ENCODE data around the gene LBX2. TPM values are rescaled to one million over a fixed set of nuclear protein-coding genes. Genes with fewer than 3 reads are reported as not detected.

LBX2 gene
- total and polyA plus RNA-seq, 9 of the 15 experiments (the other 6 are each of a cell fraction or from before 2014, with no cell fraction given), result 0.39 to 6.2 (median 1.8) TPM; not detected in 1

DNA sequence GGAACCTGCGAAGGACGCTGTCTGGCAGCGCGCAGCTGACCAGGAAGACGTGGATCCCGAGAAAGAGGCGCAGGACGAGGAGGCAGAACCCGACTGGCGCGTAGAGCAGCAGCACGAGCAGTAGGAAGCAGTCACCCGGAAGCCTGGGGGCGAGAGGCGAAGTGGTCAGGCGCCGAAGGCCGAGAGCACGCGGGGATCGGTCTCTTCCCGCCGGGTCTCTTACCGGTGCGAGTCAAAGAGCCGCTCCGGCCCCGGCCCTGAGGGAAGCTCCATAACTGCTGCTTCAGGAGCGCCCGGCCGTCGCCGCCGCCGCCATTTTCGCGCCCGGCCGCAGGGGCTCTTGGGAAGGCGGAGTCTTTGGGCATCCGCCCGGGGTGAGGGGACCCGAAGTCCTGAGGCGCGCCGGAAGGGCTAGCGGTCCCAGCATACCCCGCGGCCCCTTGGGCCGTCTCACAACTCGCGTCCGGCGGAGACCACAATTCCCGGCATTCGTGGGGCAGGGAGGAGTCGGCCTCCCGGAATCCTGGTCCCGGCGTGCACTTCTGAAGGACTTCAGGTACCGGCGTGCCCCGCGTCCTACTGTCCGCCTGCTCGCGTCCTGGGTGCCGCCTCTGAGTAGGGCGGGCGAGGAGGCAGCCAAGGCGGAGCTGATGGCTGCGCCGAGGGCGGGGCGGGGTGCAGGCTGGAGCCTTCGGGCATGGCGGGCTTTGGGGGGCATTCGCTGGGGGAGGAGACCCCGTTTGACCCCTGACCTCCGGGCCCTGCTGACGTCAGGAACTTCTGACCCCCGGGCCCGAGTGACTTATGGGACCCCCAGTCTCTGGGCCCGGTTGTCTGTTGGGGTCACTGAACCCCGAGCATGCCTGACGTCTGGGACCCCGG is 30.2 kb upstream of the LBX2 start, which contains the start of the genes AUP1 and HTRA2 (continued):
- TF ChIP-seq ZBTB26 (CRISPR knock-in tag; IDR thresholded peaks at IDR 0.05), result no peak
- TF ChIP-seq ZBTB17 (CRISPR knock-in tag; IDR thresholded peaks at IDR 0.05), result no peak
- no peak for TF ChIP-seq THAP7 (CRISPR knock-in tag; IDR thresholded peaks at IDR 0.05)
- no peak for TF ChIP-seq RBM34 (IDR thresholded peaks at IDR 0.05; ENCODE audit: borderline replicate concordance, insufficient read depth, low read length)
- no peak for TF ChIP-seq RBM15 (IDR thresholded peaks at IDR 0.05; ENCODE audit: insufficient read depth, low read length)
- no peak for TF ChIP-seq MTF1 (CRISPR knock-in tag; IDR thresholded peaks at IDR 0.05; ENCODE audit: borderline replicate concordance)
- peak; percentile 52; the same call in 1 of the 2 replicates for TF ChIP-seq ZKSCAN1 (IDR thresholded peaks at IDR 0.05; ENCODE audit: low read depth, low read length)
- TF ChIP-seq RBFOX2 (IDR thresholded peaks at IDR 0.05; ENCODE audit: low read depth, low read length), result peak; percentile 95
- no peak; the same call in 1 of the 2 replicates for TF ChIP-seq HSF4 (CRISPR knock-in tag; IDR thresholded peaks at IDR 0.05; ENCODE audit: borderline replicate concordance)
- no peak for TF ChIP-seq HIVEP1 (CRISPR knock-in tag; IDR thresholded peaks at IDR 0.05)
- no peak for TF ChIP-seq USF1 (CRISPR knock-in tag; IDR thresholded peaks at IDR 0.05)
- TF ChIP-seq PHF20 (IDR thresholded peaks at IDR 0.05; ENCODE audit: partially characterized antibody), result peak; percentile 87
- no peak for TF ChIP-seq RBM39 (optimal IDR thresholded peaks at IDR 0.05; ENCODE audit: low read depth, low read length)
- TF ChIP-seq, protein P1, sequence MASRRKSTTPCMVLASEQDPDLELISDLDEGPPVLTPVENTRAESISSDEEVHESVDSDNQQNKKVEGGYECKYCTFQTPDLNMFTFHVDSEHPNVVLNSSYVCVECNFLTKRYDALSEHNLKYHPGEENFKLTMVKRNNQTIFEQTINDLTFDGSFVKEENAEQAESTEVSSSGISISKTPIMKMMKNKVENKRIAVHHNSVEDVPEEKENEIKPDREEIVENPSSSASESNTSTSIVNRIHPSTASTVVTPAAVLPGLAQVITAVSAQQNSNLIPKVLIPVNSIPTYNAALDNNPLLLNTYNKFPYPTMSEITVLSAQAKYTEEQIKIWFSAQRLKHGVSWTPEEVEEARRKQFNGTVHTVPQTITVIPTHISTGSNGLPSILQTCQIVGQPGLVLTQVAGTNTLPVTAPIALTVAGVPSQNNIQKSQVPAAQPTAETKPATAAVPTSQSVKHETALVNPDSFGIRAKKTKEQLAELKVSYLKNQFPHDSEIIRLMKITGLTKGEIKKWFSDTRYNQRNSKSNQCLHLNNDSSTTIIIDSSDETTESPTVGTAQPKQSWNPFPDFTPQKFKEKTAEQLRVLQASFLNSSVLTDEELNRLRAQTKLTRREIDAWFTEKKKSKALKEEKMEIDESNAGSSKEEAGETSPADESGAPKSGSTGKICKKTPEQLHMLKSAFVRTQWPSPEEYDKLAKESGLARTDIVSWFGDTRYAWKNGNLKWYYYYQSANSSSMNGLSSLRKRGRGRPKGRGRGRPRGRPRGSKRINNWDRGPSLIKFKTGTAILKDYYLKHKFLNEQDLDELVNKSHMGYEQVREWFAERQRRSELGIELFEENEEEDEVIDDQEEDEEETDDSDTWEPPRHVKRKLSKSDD (conservative IDR thresholded peaks at IDR 0.05; ENCODE audit: low read length), result no peak
- no peak for TF ChIP-seq E2F4 (CRISPR knock-in tag; IDR thresholded peaks at IDR 0.05; ENCODE audit: low read depth)
- peak; percentile 49; the same call in 1 of the 2 replicates for TF ChIP-seq GTF2F1 (IDR thresholded peaks at IDR 0.05; ENCODE audit: low read depth, low read length)
- TF ChIP-seq ZNF134 (CRISPR knock-in tag; conservative IDR thresholded peaks at IDR 0.05), result no peak
- TF ChIP-seq ZNF551 (CRISPR knock-in tag; IDR thresholded peaks at IDR 0.05), result no peak
- TF ChIP-seq NCOA2 (IDR thresholded peaks at IDR 0.05; ENCODE audit: partially characterized antibody in 2 of 2), result no peak
- TF ChIP-seq CTBP1 (IDR thresholded peaks at IDR 0.05; ENCODE audit: borderline replicate concordance), result peak; percentile 76
- TF ChIP-seq BRCA1 (IDR thresholded peaks at IDR 0.05), result no peak
- no peak for TF ChIP-seq BRCA1 (CRISPR knock-in tag; IDR thresholded peaks at IDR 0.05)
- no peak for TF ChIP-seq ZNF583 (CRISPR knock-in tag; IDR thresholded peaks at IDR 0.05)

All from K562 (cell line).